ENCODE data around the gene CILP2. TPM values are rescaled to one million over a fixed set of nuclear protein-coding genes. Genes with fewer than 3 reads are reported as not detected.

The CILP2 gene
- total and polyA plus RNA-seq, 12 donors, result 0.07 to 0.61 (median 0.21) TPM; not detected in 2

- intact Hi-C loops (cut with DNase I), result no loop called here
- Histone ChIP-seq H3K4me1 (peaks cover 9 to 37% (median 28%) of the 10 kb centered on the region in 9 donors), H3K4me3 (no peak overlapping the region), H3K9me3 (no peaks in the 10 kb centered on the region), H3K27ac (no peak overlapping the region), H3K27me3 (peaks cover 4 to 83% (median 70%) of the 10 kb centered on the region in 7 donors), H3K36me3 (no peaks in the 10 kb centered on the region)
- no peak for ATAC-seq
- no peak for DNase-seq
- WGBS, 2 donors, result 85 to 91% methylated on average over 16 of the region's 16 CpGs
- TF ChIP-seq, protein P1, sequence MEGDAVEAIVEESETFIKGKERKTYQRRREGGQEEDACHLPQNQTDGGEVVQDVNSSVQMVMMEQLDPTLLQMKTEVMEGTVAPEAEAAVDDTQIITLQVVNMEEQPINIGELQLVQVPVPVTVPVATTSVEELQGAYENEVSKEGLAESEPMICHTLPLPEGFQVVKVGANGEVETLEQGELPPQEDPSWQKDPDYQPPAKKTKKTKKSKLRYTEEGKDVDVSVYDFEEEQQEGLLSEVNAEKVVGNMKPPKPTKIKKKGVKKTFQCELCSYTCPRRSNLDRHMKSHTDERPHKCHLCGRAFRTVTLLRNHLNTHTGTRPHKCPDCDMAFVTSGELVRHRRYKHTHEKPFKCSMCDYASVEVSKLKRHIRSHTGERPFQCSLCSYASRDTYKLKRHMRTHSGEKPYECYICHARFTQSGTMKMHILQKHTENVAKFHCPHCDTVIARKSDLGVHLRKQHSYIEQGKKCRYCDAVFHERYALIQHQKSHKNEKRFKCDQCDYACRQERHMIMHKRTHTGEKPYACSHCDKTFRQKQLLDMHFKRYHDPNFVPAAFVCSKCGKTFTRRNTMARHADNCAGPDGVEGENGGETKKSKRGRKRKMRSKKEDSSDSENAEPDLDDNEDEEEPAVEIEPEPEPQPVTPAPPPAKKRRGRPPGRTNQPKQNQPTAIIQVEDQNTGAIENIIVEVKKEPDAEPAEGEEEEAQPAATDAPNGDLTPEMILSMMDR (IDR thresholded peaks at IDR 0.05), result no peak
Measured at GRCh38 chr19:19541616-19542015, 3.6 kb downstream of the CILP2 start.

DNA sequence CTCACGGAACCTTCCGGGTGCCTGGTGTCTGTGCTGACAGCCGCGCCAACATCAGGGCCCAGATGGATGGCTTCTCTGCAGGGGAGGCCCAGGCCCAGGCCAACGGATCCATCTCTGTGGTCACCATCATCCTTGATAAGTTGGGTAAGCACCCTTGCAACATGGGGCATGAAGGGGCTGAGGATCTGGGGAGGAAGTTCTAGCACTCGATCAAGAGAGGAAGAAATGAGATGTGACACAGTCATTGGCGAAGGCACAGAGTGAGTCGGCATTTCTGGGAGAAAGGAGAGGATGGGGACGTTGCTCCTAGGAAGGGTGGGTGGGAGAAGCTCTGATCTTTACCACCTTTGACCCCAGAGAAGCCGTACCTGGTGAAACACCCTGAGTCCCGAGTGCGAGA, 4.4 kb downstream of the CILP2 start:
- 84 to 89% methylated on average over 12 of the region's 12 CpGs for WGBS, 2 donors
- intact Hi-C loops (cut with DNase I), result no loop called here
- H3K4me1 ChIP-seq, result peaks cover 12 to 46% (median 34%) of the 10 kb centered on the region in 9 donors
- TF ChIP-seq, protein P1 (IDR thresholded peaks at IDR 0.05), result no peak
- no peak overlapping the region for H3K4me3 ChIP-seq
- no peak for ATAC-seq
- no peak overlapping the region for H3K27ac ChIP-seq
- no peak for DNase-seq
- H3K36me3 ChIP-seq, result no peaks in the 10 kb centered on the region
- H3K9me3 ChIP-seq, result no peaks in the 10 kb centered on the region
- peaks cover 4 to 88% (median 74%) of the 10 kb centered on the region in 7 donors for H3K27me3 ChIP-seq

GRCh38 chr19:19543101-19543500, 5.0 kb downstream of the CILP2 start:
- DNase-seq (no peak), ATAC-seq (no peak)
- Histone ChIP-seq H3K27ac (no peak overlapping the region), H3K9me3 (no peaks in the 10 kb centered on the region), H3K4me1 (peaks cover 9 to 47% (median 31%) of the 10 kb centered on the region in 9 donors), H3K36me3 (no peaks in the 10 kb centered on the region), H3K27me3 (peaks cover 4 to 89% (median 68%) of the 10 kb centered on the region in 7 donors), H3K4me3 (no peak overlapping the region)
- intact Hi-C loops (cut with DNase I), result no loop called here
- 93 to 97% methylated on average over 13 of the region's 13 CpGs for WGBS, 2 donors
- TF ChIP-seq, protein P1 (IDR thresholded peaks at IDR 0.05), result no peak

- no peaks in the 10 kb centered on the region for H3K9me3 ChIP-seq
- H3K27ac ChIP-seq, result no peak overlapping the region
- peaks cover 5 to 46% (median 28%) of the 10 kb centered on the region in 9 donors for H3K4me1 ChIP-seq
- TF ChIP-seq, protein P1 (IDR thresholded peaks at IDR 0.05), result no peak
- H3K36me3 ChIP-seq, result no peaks in the 10 kb centered on the region
- H3K4me3 ChIP-seq, result no peak overlapping the region
- ATAC-seq, result no peak
- 91 to 92% methylated on average over 19 of the region's 19 CpGs for WGBS, 2 donors
- H3K27me3 ChIP-seq, result peaks cover 4 to 88% (median 63%) of the 10 kb centered on the region in 7 donors
- DNase-seq, result no peak
- intact Hi-C loops (cut with DNase I), result no loop called here
Measured at GRCh38 chr19:19543640-19544039, 5.6 kb downstream of the CILP2 start.
